ENCODE results near the gene SUGCT.

DNA sequence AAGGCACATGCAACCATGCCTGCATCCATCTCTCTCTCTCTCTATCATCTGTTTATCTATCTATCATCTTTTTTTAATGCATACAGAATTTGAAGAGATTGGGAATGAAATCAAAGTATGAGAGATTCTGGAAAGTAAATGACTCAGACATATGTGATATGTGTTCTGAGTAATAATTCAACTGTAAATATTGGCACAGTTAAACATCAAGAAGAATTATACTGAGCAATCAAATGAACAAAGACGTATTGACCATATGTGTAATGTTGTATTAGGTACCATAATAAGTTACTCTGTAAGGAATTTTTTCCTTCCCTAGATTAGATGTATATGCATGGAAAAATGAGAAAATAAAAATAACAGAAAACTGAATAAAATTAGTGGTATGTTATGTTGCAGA, 108.3 kb downstream of the SUGCT start:
- TF ChIP-seq POLR2A (IDR thresholded peaks at IDR 0.05; ENCODE audit: low read depth, low read length) (no peak), TAF1 (IDR thresholded peaks at IDR 0.05; ENCODE audit: low read depth, low read length) (no peak)
